BE2C (cell line): ENCODE data around the gene LENG8. TPM values are rescaled to one million over a fixed set of nuclear protein-coding genes. Genes with fewer than 3 reads are reported as not detected.

Experiments used
- DNase-seq: peaks from one replicate; pipeline ENCODE4 v3.0.0-alpha.2; 2020
- H3K27me3 ChIP-seq: fragments of 250-450 bp; sonication (Bioruptor Pico); 2 replicates; pipeline ENCODE4 v1.5.1; 2020; ENCODE audit warnings: mild to moderate bottlenecking
- H3K36me3 ChIP-seq: fragments of 250-450 bp; sonication (Bioruptor Pico); 2 replicates; pipeline ENCODE4 v1.5.1; 2020; ENCODE audit warnings: mild to moderate bottlenecking
- H3K4me1 ChIP-seq: fragments of 250-450 bp; sonication (Bioruptor Pico); 2 replicates; pipeline ENCODE4 v1.5.1; 2020
- H3K4me3 ChIP-seq: 2 replicates; pipeline ENCODE4 v1.5.1; 2011; ENCODE audit warnings: low read depth, low read length
- H3K9me3 ChIP-seq: fragments of 250-450 bp; sonication (Bioruptor Pico); 2 replicates; pipeline ENCODE4 v1.5.1; 2020
- CTCF ChIP-seq: IDR thresholded peaks from 2 replicates; pipeline ENCODE4 v1.5.1; 2012; ENCODE audit warnings: mild to moderate bottlenecking, low read depth, low read length
- polyA plus RNA-seq: library from polyadenylated mRNA; unstranded; fragments of >200 nt; gene quantifications from one replicate; pipeline ENCODE4 v1.2.1, GENCODE V29; 2012; ENCODE audit warnings: low read depth, missing spikeins; ENCODE audit not compliant: insufficient read length, insufficient read depth

The LENG8 gene
- polyA plus RNA-seq: 163 TPM

GRCh38 chr19:54448774-54449700 is at the start of gene LENG8:
TSS of gene LENG8 (plus strand) at chr19:54449199. CDS start at chr19:54451345, 2,146 bp downstream.
- Histone ChIP-seq H3K27me3 (no peaks in the 10 kb centered on the region), H3K9me3 (no peaks in the 10 kb centered on the region), H3K4me3 (peak within 1 kb of the TSS; percentile 99), H3K36me3 (peaks cover 34% of the 10 kb centered on the region), H3K4me1 (no peaks in the 10 kb centered on the region)
- peak; percentile 95 for DNase-seq
- TF ChIP-seq CTCF: no peak

- H3K36me3 ChIP-seq: no peaks in the 10 kb centered on the region
- DNase-seq: no peak
- no peaks in the 10 kb centered on the region; the same call in 1 of the 2 replicates for H3K9me3 ChIP-seq
- no peak overlapping the region for H3K4me3 ChIP-seq
- H3K27me3 ChIP-seq: peaks cover 18% of the 10 kb centered on the region; the same call in 1 of the 2 replicates
- no peak for TF ChIP-seq CTCF
- no peaks in the 10 kb centered on the region for H3K4me1 ChIP-seq
Measured at GRCh38 chr19:54400913-54401312, 48.1 kb upstream of the LENG8 start.

- H3K9me3 ChIP-seq: no peaks in the 10 kb centered on the region; the same call in 1 of the 2 replicates
- H3K27me3 ChIP-seq: peaks cover 11% of the 10 kb centered on the region; the same call in 1 of the 2 replicates
- H3K36me3 ChIP-seq: no peaks in the 10 kb centered on the region
- TF ChIP-seq CTCF: no peak
- H3K4me1 ChIP-seq: no peaks in the 10 kb centered on the region
- H3K4me3 ChIP-seq: no peak overlapping the region
- no peak for DNase-seq
Measured at GRCh38 chr19:54403054-54403453, 45.9 kb upstream of the LENG8 start.

GRCh38 chr19:54405628-54406027 is 43.4 kb upstream of the LENG8 start:
- Histone ChIP-seq H3K36me3 (no peaks in the 10 kb centered on the region), H3K4me1 (no peaks in the 10 kb centered on the region), H3K9me3 (no peaks in the 10 kb centered on the region), H3K27me3 (no peaks in the 10 kb centered on the region), H3K4me3 (no peak overlapping the region)
- TF ChIP-seq CTCF: no peak
- DNase-seq: no peak

- Histone ChIP-seq H3K9me3 (no peaks in the 10 kb centered on the region), H3K4me3 (no peak overlapping the region), H3K36me3 (no peaks in the 10 kb centered on the region), H3K4me1 (no peaks in the 10 kb centered on the region), H3K27me3 (no peaks in the 10 kb centered on the region)
- no peak for DNase-seq
- no peak for TF ChIP-seq CTCF
Measured at GRCh38 chr19:54407780-54408179, 41.2 kb upstream of the LENG8 start.
